Measurements from ENCODE around the gene UTS2B.

UTS2B gene

GRCh38 chr3:191234216-191234615 is 96.1 kb downstream of the UTS2B start:
- no peak for TF ChIP-seq CTCF (IDR thresholded peaks at IDR 0.05; ENCODE audit: low read depth, low read length)
- no peak for DNase-seq (ENCODE audit: extremely low read depth, low read depth)

GRCh38 chr3:191227541-191227940 is 102.8 kb downstream of the UTS2B start:
- no peak for DNase-seq (ENCODE audit: extremely low read depth, low read depth)
- TF ChIP-seq CTCF (IDR thresholded peaks at IDR 0.05; ENCODE audit: low read depth, low read length): no peak

- no peak for TF ChIP-seq CTCF (IDR thresholded peaks at IDR 0.05; ENCODE audit: low read depth, low read length)
- no peak for DNase-seq (ENCODE audit: extremely low read depth, low read depth)
Measured at GRCh38 chr3:191221638-191222037, 108.7 kb downstream of the UTS2B start.

GRCh38 chr3:191220908-191221307 is 109.4 kb downstream of the UTS2B start:
- DNase-seq (ENCODE audit: extremely low read depth, low read depth): no peak
- no peak for TF ChIP-seq CTCF (IDR thresholded peaks at IDR 0.05; ENCODE audit: low read depth, low read length)

GRCh38 chr3:191217301-191217700 is 113.0 kb downstream of the UTS2B start:
- TF ChIP-seq CTCF (IDR thresholded peaks at IDR 0.05; ENCODE audit: low read depth, low read length): no peak
- DNase-seq (ENCODE audit: extremely low read depth, low read depth): no peak
